GM08714 (cell line): ENCODE data around the gene TECPR1.
A peak's percentile ranks its signal among the peaks of the same experiment; 100 is the strongest.

Experiments
- H3K4me3 ChIP-seq: fragments of 200-500 bp; sonication (Bioruptor generic); 2 replicates; pipeline ENCODE4 v1.5.1; 2014; ENCODE audit warnings: mild to moderate bottlenecking, low read length, inconsistent platforms
- ZNF274 ChIP-seq: IDR thresholded peaks from 2 replicates; pipeline ENCODE4 v1.6.1; 2012; ENCODE audit warnings: mild to moderate bottlenecking, low read depth, low read length

TECPR1 gene

GRCh38 chr7:98287486-98287959 lies 35.5 kb upstream of the TECPR1 start:
- TF ChIP-seq ZNF274, result no peak
- no peak overlapping the region for H3K4me3 ChIP-seq

- no peak for TF ChIP-seq ZNF274
- H3K4me3 ChIP-seq, result no peak overlapping the region
Measured at GRCh38 chr7:98286701-98287485, 34.9 kb upstream of the TECPR1 start.

GRCh38 chr7:98286093-98286539 lies 34.1 kb upstream of the TECPR1 start:
- no peak overlapping the region for H3K4me3 ChIP-seq
- TF ChIP-seq ZNF274, result no peak

GRCh38 chr7:98285157-98286092 lies 33.4 kb upstream of the TECPR1 start:
- no peak overlapping the region for H3K4me3 ChIP-seq
- no peak for TF ChIP-seq ZNF274

GRCh38 chr7:98284335-98285036 lies 32.5 kb upstream of the TECPR1 start:
- H3K4me3 ChIP-seq, result no peak overlapping the region

GRCh38 chr7:98283887-98284222 lies 31.8 kb upstream of the TECPR1 start:
- no peak overlapping the region for H3K4me3 ChIP-seq
- no peak for TF ChIP-seq ZNF274

More at GRCh38 chr7:98284335-98285036, 32.5 kb upstream of the TECPR1 start:
- no peak for TF ChIP-seq ZNF274

GRCh38 chr7:98283127-98283886 lies 31.3 kb upstream of the TECPR1 start:
- TF ChIP-seq ZNF274, result no peak
- no peak overlapping the region for H3K4me3 ChIP-seq

- peak overlapping the region; percentile 89 for H3K4me3 ChIP-seq
- TF ChIP-seq ZNF274, result no peak
Measured at GRCh38 chr7:98282703-98283102, 30.7 kb upstream of the TECPR1 start.

GRCh38 chr7:98281757-98282606 lies 29.9 kb upstream of the TECPR1 start:
- H3K4me3 ChIP-seq, result peak overlapping the region; percentile 89
- TF ChIP-seq ZNF274, result no peak

GRCh38 chr7:98280791-98281756 lies 29.0 kb upstream of the TECPR1 start, which contains the start of gene BRI3:
BRI3 (plus strand) TSS chr7:98281686; CDS start chr7:98281796, 110 bp downstream.
- H3K4me3 ChIP-seq, result peak within 1 kb of the TSS; percentile 89
- TF ChIP-seq ZNF274, result no peak

GRCh38 chr7:98280296-98280695 lies 28.3 kb upstream of the TECPR1 start:
- H3K4me3 ChIP-seq, result no peak overlapping the region; the same call in 1 of the 2 replicates
- TF ChIP-seq ZNF274, result no peak
